ENCODE results near the gene CD6.

DNA sequence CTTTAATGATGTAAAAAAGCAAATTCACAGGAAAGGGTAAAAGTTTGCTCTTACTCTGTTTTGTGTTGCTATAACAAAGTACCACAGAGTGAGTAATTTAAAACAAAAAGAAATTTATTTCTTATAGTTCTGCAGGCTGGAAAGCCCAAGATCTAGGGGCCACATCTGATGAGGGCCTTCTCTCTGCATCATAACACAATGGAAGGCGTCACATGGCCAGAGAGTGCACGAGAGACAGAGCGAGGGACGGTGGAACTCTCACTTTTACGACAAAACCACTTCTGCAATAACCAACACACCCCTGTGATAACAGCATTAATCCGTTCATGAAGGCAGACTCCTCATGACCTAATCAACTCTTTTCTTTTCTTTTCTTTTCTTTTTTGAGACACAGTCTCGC is 31.1 kb downstream of the CD6 start:
- TF ChIP-seq, protein P1, sequence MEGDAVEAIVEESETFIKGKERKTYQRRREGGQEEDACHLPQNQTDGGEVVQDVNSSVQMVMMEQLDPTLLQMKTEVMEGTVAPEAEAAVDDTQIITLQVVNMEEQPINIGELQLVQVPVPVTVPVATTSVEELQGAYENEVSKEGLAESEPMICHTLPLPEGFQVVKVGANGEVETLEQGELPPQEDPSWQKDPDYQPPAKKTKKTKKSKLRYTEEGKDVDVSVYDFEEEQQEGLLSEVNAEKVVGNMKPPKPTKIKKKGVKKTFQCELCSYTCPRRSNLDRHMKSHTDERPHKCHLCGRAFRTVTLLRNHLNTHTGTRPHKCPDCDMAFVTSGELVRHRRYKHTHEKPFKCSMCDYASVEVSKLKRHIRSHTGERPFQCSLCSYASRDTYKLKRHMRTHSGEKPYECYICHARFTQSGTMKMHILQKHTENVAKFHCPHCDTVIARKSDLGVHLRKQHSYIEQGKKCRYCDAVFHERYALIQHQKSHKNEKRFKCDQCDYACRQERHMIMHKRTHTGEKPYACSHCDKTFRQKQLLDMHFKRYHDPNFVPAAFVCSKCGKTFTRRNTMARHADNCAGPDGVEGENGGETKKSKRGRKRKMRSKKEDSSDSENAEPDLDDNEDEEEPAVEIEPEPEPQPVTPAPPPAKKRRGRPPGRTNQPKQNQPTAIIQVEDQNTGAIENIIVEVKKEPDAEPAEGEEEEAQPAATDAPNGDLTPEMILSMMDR (IDR thresholded peaks at IDR 0.05; ENCODE audit: low read depth, low read length) = no peak
- no peak for TF ChIP-seq POLR2A (IDR thresholded peaks at IDR 0.05; ENCODE audit: extremely low read depth, insufficient read length)
- TF ChIP-seq, protein P2, sequence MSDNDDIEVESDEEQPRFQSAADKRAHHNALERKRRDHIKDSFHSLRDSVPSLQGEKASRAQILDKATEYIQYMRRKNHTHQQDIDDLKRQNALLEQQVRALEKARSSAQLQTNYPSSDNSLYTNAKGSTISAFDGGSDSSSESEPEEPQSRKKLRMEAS (IDR thresholded peaks at IDR 0.05; ENCODE audit: low read depth, low read length) = no peak
